Smooth muscle cell of the brain vasculature (primary cell): ENCODE measurements around the gene PIH1D1.

Experiments used
- DNase-seq: peaks from one replicate; pipeline ENCODE4 v3.0.0-alpha.2; 2012; ENCODE audit warnings: low read depth, low spot score

The PIH1D1 gene

DNA sequence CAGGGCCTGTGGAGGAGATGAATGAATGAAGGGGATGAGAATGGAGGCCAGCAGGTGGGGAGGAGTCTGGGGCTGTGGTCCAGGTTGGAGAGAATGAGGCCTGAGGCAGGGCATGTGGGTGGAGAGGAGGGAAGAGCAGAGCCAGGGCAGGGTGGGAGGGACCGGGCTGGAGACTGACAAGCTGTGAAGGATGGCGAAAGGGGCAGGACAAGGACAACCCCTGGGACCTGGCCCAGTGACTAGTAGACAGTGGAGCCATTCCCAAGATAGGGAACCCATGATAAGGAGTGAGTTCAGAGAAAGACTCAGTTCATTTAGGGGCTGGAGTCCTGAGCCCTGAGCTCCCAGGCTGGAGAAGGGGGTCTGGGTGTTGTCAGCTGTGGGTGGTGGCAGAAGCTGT, 31.4 kb downstream of the PIH1D1 start:
- no peak for DNase-seq

DNA sequence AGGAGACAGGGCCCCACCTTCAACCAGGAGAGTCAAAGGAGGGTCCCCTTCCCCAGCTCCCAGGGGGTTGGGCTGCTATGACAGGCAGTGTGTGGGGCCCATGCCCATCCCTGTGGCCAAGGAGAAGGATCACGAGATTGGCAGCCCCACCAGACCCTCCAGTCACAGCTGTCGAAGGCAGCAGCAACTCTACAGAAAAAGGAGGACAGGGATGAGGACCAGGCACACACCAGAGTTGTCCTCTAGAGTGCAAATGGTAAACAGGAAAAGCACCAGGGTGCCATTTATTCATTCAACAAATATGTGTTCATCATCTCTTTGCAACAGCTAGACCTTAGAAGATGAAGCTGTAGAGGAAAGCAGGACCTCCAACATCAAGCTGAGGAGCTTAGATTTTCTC, 32.4 kb downstream of the PIH1D1 start:
- DNase-seq = no peak

DNA sequence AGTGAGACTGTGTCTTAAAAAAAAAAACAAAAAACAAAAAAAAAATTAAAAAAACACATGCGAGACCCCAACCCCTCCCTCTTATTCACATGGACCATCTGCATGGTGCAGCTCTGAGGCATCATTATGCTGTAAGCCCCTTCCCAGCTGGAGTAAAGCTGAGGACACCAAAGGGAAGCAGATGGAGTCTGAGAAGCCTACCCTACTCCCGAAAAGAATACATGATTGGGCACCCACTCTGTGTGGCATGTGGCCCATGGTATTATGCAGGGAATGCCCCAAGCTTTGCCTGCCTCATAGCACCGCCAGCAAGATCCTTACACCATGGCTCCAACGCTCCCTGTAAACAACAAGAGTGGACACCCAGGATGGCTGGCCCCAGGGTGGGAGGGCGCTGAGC, 33.1 kb downstream of the PIH1D1 start:
- DNase-seq = no peak

DNA sequence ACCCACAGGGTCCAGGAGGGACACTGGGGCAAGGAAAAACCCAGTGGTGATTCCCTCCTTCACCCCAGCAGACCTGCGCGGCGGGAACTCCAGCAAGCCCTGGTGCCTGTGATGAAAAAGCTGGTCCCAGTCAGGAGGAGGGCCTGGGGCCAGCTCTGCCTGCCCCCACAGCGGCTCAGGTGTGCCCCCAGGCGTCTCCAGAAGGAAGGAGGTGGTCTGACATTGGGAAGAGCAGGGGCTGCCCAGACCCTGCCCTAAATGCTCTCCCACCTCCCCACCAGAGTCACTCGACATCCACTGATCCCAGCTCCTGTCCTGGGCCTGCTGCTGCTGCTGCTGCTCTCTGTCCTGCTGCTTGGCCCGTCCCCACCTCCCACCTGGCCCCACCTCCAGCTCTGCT, 34.5 kb downstream of the PIH1D1 start:
- no peak for DNase-seq

DNA sequence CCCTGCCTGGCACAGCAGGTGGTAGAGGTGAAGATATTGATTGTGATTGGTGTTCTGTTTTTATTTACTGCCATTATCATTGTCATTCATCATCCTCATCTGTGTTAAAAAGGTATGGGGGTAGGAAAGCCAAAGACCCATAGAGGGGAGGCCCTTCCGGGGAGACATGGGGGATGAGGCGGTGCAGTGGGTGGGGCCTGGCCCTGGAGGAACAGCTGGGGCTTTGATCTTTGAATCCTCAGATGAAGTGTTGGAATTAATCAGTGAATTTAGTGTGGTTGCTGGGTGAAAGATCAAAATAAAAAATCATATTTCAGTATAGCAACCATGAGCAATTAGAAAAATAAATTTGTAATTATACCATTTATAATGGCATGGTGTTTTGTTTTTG, 35.8 kb downstream of the PIH1D1 start:
- no peak for DNase-seq

DNA sequence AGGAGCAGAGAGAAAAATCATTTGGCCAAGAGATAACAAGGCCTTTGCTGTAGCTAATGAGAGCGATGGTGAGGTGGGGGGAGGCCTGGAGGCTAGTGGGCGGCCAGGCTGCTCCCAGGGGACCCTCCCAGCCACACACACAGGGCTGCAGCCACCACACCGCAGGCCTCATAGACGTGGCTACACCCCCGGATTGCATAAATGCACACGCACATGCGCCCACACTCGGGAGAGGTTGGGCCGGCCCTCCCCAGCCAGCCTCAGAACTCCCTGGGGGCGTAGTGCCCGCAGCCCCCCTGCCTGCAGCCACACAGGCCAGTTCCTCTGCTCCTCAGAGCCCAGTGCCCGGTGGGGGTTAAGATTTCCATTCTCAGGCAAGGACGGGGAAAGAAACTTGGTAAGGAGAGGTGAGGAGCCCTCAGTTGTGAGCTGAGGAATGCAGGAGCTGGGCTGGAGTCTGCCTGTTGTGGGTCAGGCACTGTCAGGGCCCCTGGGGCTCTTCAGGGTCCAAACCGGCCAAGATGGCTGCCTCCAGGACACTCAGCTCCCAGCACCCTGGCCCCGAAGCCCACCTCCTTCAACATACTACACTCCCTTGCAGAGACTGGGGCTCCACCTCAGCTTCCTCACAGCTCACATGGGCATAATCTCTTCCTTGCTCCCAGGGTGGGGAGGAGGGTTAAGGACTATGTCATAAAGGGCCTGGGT, 36.4 kb downstream of the PIH1D1 start:
- DNase-seq = no peak

DNA sequence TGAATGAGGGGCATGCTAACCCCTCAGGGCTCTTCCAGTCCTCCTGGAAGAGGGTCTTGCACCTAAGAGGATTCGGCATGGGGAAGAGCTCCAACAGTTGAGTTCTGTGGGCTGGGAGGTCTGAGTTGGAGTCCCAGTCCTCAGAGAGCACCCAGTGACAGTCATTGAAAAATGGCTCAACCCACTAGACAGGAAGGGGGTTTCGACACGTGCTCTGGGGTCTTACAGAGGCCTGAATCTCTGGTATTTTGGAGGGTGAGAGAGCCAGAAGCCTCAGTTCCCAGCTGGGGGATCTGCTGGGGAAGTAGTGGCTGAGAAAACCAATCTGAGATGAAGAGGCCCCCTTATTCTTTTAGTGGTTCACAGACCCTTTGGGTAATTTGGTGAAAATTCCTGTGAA, 37.4 kb downstream of the PIH1D1 start:
- no peak for DNase-seq

DNA sequence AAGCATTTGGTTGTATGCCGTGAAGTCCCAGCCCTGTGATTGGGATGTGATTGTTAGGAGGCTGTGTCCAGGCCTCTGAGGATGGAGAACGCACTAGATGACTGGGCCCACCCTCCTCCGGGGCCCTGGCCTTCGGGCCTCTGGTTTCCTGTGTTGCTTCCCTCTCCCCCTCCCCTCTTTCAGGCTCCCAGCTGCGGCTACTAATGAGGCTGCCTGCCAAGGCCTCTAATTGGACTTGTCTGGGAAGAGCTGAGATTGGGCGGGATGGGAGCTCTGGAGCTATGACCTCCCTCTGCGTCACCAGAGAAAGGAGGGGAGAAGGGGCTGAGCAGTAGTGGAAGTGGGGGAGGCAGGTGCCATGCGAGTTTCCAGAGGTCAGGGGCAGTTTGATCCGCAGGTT, 38.3 kb downstream of the PIH1D1 start:
- DNase-seq = no peak

DNA sequence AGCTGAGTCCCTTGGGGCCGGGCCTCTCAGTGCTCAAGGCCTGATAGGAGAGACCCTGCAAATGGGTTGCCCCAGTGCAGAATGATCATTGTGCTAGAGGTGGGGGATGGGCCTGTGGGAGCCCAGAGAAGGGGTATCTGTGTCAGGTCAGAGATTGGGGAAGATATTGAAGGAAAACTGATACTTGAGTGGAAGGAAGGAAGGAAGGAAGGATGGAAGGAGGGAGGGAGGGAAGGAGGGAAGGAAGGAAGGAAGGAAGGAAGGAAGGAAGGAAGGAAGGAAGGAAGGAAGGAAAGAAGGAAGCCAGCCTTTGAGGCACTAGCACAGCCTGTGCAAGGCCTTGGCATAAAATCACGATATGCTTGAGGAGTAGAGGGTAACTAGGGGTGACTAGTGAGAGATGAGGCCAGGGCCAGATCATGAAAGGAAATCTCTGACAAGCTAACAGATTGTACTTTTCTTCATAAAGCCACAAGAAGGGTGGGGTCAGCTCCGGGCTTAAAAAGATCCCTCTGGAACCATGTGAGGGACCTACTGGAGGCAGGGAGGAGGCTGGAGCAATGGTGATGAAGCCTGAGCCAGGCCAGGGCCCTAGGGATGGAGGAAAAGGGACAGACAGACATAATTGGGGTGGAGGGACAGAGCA, 39.8 kb downstream of the PIH1D1 start:
- no peak for DNase-seq

DNA sequence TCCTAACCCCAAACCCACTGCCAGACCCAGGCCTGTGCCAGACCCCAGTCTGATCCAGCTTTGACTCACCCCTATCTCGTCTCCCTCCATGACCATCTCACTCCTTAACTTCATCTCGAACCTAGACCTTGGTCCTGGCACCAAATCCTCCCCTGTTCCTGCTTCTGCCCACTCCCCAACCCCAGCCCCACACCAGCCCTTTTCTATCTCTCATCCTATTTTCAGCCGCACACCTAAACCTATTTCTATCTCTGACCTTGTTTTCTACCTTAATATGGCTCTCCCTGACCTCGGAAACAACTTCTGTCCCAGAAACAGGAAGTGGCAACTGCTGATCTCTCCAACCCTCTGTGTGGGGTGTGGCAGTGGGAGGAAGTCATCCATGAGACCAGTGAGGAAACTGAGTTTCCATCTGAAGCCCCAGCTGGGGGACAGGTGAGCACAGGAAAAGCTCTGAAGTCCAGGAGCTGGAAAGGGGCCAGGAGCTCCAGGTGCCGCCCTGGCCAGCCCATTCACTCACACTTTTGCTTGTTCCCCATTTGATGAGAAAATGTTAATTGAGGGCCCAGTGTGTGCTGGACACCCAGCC, 42.1 kb downstream of the PIH1D1 start:
- DNase-seq = no peak

DNA sequence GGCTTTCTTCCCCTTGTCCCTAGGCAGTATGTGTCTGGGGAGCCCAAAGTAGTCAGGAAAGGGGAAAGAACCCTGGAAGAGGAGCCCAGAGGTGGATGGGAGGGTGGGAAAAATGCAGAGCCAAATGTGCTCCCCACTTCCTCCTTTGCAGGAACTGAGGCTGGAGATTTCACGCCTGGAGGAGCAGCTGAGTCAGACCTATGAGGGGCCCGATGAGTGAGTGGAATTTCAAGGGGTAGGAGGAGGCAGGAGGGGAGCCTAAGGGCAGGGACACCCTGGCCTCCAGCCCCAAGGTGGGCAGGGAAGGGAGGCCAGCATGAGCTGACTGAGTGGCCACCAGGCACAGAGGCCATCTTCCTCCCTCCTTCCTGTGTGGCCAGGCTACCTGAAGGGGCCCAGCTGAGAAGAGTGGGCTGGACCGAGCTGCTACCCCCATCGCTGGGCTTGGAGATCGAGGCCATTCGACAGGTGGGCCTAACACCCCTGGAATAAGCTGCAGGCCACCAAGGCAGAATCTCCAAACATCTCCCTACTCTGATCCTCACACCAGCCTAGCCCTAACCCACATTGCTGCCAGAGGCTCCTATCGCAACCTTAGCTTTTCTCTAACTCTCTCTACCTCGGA, 42.7 kb downstream of the PIH1D1 start:
- DNase-seq = no peak

DNA sequence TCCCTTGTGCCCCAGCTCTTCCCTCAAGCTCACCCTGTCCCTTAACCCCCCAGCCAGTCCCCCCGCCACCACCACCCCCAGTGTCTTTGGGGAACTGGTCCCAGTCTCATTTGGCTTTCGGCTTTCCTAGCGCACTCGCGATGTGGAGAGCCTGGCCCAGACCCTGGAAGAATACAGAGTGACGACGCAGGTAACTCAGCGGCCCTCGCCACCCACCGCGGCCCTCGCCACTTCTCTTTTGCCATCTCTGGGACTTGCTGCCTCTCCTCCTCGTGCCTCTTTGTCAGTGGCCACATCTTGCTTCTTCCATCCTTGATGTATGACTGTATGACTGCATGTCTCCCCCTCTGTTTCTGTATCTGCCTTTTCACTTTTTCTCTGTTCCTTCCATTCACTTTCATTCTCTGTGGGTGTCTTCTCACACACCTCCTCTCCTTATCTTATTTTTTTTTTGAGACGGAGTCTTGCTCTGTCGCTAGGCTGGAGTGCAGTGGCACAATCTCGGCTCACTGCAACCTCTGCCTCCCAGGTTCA, 44.1 kb downstream of the PIH1D1 start:
- DNase-seq = no peak

DNA sequence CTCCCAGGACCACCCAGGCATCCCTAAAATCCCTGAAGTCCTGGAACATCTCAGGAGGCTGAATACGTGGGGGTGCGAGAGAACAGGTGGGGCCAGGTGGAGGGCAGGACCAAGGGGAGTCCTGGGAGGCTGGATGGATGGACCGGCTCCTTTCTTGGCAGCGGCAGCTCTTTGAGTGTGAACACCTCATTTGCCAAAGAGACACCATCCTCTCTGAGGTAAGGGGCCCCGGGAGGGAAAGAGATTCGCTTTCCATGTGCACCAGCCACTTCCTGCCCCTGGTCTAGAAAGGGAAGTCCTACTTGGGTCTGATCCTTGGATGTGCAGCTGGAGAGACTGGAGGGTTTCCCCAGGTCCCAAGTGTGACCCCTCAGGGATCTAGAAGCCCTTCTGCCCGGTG, 44.5 kb downstream of the PIH1D1 start:
- DNase-seq = no peak

DNA sequence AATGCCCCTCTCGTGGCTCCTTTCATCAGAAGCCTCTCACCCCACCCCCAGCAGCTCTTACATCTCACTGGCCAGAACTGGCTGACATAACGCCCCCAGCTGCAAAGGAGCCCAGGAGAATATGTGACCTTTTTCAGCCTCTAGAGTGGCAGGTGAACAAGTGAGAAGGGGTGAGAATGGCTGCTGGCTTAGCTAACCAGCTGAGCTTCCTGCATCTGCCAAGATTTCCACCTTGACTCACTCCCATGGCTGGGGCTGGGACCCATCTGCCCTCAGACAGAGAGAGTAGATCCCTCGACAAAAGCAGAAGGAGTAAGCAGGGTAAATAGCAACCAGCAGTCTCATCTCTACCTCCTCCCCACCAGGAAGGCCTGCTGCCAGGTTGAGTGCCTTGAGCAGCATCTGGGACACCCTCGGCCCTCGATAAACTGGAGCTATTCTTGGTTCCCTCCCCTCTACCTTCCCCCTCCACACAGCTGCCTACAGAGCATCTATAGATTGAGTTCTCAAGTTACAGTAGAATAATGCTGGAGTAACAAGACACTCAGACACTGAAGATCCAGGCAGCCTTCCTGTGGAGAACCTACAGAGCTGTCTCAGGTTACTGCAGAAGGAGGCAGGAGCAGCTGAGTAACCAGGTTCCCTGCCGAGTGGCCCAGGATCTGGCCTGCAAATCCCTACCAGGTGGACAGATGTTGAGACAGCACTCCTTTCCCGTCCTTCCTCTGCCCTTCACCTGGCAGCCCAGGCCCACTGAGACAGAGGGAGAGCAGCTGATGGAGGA, 48.0 kb downstream of the PIH1D1 start:
- DNase-seq = peak; percentile 86

DNA sequence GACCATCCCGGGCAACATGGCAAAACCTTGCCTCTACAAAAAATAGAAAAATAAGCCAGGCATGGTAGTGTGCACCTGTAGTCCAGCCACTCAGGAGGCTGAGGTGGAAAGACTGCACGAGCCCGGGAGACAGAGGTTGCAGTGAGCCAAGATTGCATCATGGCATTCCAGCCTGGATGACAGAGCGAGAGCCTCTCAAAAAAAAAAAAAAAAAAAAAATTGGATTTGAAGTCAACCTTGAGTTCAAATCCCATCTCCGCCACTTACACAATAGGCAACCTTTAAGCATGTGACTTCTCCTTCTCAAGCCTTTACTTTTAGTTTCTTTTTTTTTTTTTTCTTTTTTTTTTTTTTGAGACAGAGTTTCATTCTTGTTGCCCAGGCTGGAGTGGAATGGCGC, 51.6 kb downstream of the PIH1D1 start:
- DNase-seq = no peak

DNA sequence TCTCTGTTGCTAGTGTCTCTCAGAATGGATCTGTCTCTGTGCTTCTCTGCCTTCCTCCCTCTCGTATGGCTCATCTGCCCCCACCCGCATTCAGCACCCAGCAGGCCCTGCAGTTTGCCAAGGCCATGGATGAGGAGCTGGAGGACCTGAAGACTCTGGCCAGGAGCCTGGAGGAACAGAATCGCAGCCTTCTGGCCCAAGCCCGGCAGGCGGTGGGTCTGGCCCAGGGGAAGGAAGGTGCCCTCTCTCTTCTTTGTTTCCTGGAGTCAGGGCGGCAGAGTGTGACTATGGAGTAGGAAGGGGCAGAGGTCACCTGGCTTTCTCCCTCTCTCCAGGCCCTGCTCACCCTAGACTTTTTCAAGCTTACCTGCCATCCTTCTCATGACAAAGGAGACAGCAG, 52.7 kb downstream of the PIH1D1 start:
- no peak for DNase-seq

DNA sequence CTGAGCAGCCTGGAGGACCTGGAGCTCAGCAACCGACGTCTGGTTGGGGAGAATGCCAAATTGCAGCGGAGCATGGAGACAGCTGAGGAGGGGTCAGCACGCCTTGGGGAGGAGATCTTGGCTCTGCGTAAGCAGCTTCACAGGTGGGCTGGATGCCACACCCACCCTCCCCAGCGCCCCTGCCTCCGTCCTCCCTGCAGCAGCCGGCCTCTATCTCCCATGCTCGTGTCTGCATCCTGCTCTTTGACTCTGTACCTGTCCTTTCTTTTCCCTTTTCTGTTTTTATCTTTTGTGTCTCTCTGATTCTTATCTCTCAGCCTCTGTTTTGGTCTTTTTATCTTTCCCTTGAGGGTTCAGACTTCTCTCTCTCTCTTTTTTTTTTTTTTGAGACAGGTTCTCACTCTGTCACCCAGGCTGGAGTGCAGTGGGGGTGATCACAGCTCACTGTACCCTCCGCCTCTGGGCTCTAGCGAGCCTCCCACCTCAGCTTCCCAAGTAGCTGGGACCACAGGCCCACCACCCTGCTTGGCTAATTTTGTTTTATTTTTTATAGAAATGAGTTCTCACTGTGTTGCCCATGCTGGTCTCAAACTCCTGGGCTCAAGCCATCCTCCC, 53.5 kb downstream of the PIH1D1 start:
- DNase-seq = no peak

DNA sequence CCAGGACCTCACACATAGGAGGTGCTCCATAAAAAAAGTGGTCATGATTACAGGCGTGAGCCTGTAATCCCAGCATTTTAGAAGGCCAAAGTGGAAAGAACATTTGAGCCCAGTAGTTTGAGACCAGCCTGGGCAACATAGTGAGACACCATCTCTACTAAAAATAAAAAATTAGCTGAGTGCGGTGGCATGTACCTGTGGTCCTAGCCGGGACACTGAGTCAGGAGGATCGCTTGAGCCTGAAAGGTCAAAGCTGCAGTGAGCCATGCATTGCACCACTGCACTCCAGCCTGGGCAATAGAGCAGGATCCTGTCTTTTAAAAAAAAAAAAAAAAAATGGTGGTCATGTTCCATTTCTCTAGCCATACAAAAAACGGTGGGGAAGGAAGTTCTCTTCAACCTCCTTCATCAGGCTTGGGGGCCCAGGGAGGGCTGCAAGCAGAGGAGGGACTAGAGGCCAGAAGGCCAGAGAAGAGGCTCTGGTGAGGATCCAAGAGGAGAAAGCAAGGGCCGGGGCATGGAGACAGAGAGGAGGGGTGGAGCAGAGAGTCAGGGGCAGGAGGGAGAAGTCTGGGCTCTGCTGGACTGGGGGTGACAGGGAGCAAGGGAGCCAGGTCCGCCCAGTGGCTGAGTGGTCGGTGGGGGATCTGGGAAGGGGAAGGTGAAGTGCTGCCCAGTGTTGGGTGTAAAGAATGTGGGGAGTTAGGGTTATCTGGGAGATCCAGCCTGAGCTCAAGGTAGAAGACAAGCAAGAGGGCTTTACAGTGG, 54.7 kb downstream of the PIH1D1 start:
- DNase-seq = no peak
